Upper lobe of left lung (tissue), 4 donors: ENCODE measurements around the gene RAB11A.

ENCODE experiments used
- CTCF ChIP-seq, 6 experiments: fragments of 450-650 bp in 4 of 6; fragments of 200-600 bp in 2 of 6; sonication (generic) in 2 of 6; IDR thresholded peaks; one replicate each; pipeline ENCODE4 v1.5.1; 2016 to 2019; ENCODE audit warnings: antibody characterized with exemption in 6 of 6
- EP300 ChIP-seq, 4 donors: sonication (generic); formaldehyde crosslinking; IDR thresholded peaks; one replicate each; pipeline ENCODE4 v1.5.1; 2017; ENCODE audit warnings: antibody characterized with exemption in 4 of 4, control low read depth in 2 of 4
- POLR2A ChIP-seq, 4 donors: fragments of 450-650 bp; IDR thresholded peaks; one replicate each; pipeline ENCODE4 v1.5.1; 2016 to 2017; ENCODE audit warnings: antibody characterized with exemption in 4 of 4, mild to moderate bottlenecking in 2 of 4
- POLR2AphosphoS5 ChIP-seq, 2 donors: sonication (generic); formaldehyde crosslinking; IDR thresholded peaks; one replicate each; pipeline ENCODE4 v1.5.1; 2017; ENCODE audit warnings: antibody characterized with exemption in 2 of 2

GRCh38 chr15:65937054-65937453 lies 67.8 kb downstream of the RAB11A start:
- TF ChIP-seq EP300 (IDR thresholded peaks at IDR 0.05) (no peak), POLR2A (IDR thresholded peaks at IDR 0.05) (no peak), CTCF (IDR thresholded peaks at IDR 0.05) (no peak), POLR2AphosphoS5 (IDR thresholded peaks at IDR 0.05) (no peak)
